Stimulated activated CD4-positive, alpha-beta T cell treated with anti-CD3 and anti-CD28 coated beads, Interleukin-4, amount 100 ng/mL, for 48 hours (primary cell): ENCODE data around the gene IL20.
"Not testable (repeated sequence)": the region's sequence is repeated elsewhere in the genome, so short reads cannot be mapped to it uniquely, and the experiment has no call there.

Source experiments
- DNase-seq, 2 donors: peaks; one replicate each; pipeline ENCODE4 v3.0.0-alpha.2; 2020; ENCODE audit warnings: low read depth in 2 of 2

The IL20 gene

GRCh38 chr1:206842854-206843253 is 22.6 kb upstream of the IL20 start:
- no peak for DNase-seq

- DNase-seq = no peak
These were observed 21.8 kb upstream of the IL20 start for GRCh38 chr1:206843626-206844025.

- no peak for DNase-seq
These were observed 18.9 kb upstream of the IL20 start for GRCh38 chr1:206846487-206846886.

GRCh38 chr1:206847337-206847834 is 18.0 kb upstream of the IL20 start:
- DNase-seq = no peak

GRCh38 chr1:206847946-206848345 is 17.5 kb upstream of the IL20 start:
- no peak for DNase-seq

GRCh38 chr1:206850401-206850800 is 15.0 kb upstream of the IL20 start:
- DNase-seq = no peak

GRCh38 chr1:206851341-206852010 is 13.9 kb upstream of the IL20 start:
- no peak for DNase-seq

- DNase-seq = not testable (repeated sequence)
These were observed 12.8 kb upstream of the IL20 start for GRCh38 chr1:206852662-206853061.

GRCh38 chr1:206853696-206854095 is 11.7 kb upstream of the IL20 start:
- DNase-seq = not testable (repeated sequence)

GRCh38 chr1:206854401-206855129 is 10.9 kb upstream of the IL20 start:
- no peak for DNase-seq

GRCh38 chr1:206855859-206856258 is 9.6 kb upstream of the IL20 start:
- no peak for DNase-seq

GRCh38 chr1:206856674-206857464 is 8.6 kb upstream of the IL20 start:
- DNase-seq = no peak

- no peak for DNase-seq
These were observed 6.3 kb upstream of the IL20 start for GRCh38 chr1:206859082-206859521.

GRCh38 chr1:206860165-206860564 is 5.3 kb upstream of the IL20 start:
- DNase-seq = no peak

- no peak for DNase-seq
These were observed 2.2 kb upstream of the IL20 start for GRCh38 chr1:206863266-206863665.

- DNase-seq = no peak
These were observed 639 bp downstream of the IL20 start for GRCh38 chr1:206866062-206866461.

GRCh38 chr1:206867239-206867638 is 1.8 kb downstream of the IL20 start:
- no peak for DNase-seq

- DNase-seq = no peak
These were observed 2.3 kb downstream of the IL20 start for GRCh38 chr1:206867716-206868115.

- DNase-seq = no peak
These were observed 2.8 kb downstream of the IL20 start for GRCh38 chr1:206868264-206868663.

GRCh38 chr1:206872139-206872538 is 6.7 kb downstream of the IL20 start:
- no peak for DNase-seq

GRCh38 chr1:206873603-206874188 is 8.3 kb downstream of the IL20 start:
- no peak for DNase-seq

- no peak for DNase-seq
These were observed 10.4 kb downstream of the IL20 start for GRCh38 chr1:206875752-206876377.
